ENCODE data around the gene CEP170B.
"Not testable (repeated sequence)": the region's sequence is repeated elsewhere in the genome, so short reads cannot be mapped to it uniquely, and the experiment has no call there.

The CEP170B gene

DNA sequence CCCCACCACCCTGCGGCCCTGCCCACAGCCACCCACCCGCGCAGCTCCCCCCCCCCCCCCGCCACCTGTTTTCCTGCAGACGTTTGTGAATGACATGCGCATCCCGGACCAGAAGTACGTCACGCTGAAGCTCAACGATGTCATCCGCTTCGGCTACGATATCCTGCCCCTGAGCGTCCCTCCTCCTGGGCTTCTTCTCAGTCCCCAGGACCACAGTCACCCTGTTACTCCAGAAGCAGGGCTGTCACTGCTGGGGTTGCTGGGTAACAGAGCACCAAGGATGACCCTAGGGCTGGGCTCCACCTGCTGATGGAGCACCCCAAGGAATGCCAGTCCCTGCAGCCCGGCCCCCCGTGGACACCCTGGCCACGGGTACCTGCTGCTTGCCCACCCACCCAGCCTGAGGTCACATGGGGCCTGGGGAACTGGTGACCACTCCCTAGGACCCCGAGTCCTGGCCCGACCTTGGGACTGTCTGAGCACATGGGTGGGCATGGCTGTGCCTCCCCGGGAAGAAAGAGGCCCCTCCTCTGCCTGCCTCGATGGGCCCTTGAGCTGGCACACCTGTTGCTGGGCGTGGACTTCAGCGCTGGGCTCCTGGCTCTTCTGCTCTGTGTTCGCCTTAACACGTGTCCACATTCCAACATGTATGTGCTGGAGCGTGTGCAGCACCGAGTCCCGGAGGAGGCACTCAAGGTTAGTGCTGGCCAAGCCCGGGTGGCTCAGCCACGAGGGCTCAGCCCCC, 12.9 kb downstream of the CEP170B start:
- DNase-seq (ENCODE audit: low read depth in 3 of 3, low spot score in 1 of 3), result no peak

DNA sequence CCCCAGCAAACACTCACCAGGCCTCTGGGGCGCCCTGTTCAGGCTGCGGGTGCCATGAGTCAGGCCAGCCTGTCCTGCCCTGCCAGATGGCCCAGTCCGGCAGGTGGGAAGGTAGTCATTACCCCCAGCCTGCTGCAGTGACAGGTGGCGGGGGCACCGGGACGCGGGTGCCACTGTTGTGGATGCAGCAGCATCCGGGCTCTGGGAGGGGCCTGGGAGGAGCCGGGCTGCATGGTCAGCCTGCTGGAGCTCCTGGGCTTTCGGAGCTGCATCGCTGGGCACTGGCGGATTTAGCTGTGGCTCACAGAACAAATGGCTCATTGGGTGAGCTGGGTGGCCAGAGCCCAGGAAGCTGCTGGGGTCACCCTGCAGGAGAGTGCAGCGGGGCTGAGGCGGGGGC, 13.5 kb downstream of the CEP170B start:
- DNase-seq (ENCODE audit: low read depth in 3 of 3, low spot score in 1 of 3), result no peak

DNA sequence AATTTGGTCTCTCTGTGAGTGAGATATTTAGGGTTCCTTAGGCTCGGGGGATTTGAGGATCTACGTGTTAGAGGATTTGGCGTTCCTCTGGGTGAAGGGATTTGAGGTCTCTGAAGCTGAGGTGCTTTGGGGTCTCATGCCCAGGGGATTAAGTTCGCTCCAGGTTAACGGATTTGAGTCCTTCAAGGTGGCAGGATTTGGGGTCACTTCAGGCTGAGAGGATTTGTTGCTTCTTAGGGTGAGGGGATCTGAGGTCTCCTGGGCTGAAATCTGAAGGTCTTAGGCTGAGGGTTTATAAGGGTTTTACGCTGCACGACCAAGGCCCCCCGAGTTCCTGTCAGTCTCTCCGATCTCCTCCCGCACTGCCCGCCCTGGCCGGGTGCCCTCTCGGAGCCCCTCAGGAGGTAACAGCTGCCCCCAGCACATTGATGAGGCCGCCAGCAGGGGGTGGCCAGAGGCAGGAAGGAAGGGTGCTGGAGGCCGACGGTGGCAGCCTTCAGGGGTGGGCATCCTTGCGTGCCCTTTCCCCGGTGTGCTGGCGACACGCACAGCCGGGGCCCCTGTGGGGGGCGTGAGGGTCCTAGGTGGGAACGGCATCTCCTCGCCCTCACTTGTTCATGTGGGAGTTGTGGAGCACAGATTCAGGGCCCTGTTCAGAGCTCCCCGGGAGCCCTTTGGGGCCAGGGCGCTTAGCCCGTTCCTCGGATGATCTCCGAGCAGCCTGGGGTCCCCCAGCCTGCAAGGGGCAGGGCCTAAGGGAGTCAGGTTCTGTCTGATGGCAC, 14.3 kb downstream of the CEP170B start:
- no peak for DNase-seq (ENCODE audit: low read depth in 3 of 3, low spot score in 1 of 3)

DNA sequence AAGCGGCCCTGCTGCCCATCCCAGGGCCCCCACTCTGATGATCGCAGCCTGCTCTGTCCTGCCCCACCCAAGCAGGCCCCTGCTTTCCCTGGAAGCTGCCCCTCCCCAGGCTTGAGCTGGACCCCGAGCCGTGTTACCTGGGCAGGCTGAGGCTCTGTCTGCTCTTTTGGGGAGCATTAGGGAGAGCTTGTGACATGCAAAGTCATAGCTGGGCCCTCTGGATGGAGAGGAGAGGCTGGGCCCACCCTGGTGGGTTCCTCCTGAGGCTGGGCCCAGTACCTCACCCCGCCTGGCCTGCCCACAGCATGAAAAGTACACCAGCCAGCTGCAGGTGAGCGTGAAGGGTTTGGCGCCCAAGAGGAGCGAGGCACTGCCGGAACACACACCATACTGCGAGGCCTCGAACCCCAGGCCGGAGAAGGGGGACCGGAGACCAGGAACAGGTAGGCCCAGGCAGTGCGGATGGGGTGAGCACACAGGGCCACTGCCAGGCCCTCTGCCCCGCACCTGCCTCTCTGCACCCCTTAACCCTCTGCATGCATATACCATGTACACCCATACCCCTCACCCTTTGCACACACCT, 15.0 kb downstream of the CEP170B start:
- DNase-seq (ENCODE audit: low read depth in 3 of 3, low spot score in 1 of 3), result no peak

DNA sequence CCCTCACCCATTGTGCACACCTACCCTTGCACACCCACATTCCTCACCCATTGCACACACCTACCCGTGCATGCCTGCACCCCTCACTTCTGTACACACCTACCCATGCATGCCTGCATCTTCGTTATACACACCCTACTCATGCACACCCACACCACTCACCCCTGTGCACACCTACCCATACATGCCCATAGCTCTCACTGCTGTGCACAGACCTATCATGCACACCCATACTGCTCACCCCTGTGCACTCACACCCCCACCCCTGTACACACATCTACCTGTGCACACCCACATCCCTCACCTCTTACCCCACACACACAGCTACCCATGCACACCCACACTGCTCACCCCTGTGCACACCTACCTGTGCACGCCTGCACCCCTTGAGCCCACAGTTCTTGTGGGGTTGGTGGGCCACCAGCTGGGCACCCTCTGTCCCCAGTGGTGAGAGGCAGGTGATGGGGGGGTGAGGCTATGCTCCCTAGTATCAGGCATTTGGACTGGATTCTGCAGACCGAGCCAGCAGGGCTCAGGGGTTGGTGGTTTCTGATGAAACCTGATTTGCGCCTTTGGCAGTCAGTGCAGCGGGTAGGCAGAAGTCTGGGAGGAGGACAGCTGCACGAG, 15.6 kb downstream of the CEP170B start:
- DNase-seq (ENCODE audit: low read depth in 3 of 3, low spot score in 1 of 3), result no peak

DNA sequence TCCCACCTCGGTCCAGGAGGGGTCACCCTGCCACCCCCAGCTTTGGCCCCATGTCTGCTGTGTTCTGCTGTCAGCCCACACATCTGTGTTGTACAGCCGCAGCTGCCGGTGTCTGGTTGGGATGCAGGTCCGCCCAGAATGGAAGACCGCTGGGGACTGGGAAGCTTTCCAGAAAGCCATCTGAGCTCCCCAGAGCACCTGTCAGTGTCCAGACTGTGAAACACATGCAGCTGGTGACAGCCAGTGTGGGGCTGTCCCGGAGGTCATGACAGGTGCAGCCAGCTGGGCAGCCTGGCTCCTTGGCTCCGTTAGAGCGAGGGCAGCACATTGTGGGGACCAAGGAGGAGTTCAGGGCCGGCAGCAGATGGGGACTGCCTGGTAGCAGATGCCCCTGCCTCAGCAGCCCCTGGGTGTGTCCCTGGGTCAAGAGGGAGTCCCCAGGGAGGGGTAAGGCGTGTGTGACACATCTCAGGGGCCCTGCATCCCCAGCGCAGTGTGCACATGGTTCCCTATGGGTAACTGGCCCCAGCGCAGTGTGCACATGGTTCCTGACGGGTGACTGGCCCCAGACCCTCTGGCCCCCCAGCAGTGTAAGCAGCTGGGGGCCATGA, 16.4 kb downstream of the CEP170B start:
- DNase-seq (ENCODE audit: low read depth in 3 of 3, low spot score in 1 of 3), result no peak

DNA sequence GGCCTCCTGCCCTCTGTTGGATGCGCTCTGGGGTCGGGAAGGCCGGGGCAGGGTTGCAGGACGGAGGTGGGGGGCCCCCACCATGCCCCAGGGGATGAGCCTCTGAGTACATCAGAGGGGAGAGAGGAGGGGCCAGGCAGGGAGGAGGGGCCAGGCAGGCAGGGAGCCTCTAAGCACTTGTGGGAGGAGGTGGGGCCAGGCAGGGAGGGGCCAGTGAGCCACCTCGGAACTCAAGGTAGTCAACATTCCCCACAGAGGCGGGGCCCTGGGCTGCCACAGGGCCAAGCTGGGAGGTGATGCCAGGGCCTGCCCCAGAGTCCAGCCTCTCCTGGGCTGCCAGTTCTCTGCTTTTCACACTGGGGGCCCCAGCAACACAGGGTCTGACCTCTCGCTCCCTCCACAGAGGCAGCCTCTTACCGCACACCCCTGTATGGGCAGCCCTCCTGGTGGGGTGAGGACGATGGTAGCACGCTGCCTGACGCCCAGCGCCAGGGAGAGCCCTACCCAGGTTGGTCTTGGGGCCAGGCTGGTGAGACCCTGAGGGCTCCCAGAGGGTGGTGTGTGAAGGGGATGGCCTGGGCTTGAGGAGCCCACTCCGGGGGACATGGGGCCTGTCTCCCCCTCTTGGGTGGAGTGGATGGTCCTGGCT, 17.4 kb downstream of the CEP170B start:
- DNase-seq (ENCODE audit: low read depth in 3 of 3, low spot score in 1 of 3), result no peak

DNA sequence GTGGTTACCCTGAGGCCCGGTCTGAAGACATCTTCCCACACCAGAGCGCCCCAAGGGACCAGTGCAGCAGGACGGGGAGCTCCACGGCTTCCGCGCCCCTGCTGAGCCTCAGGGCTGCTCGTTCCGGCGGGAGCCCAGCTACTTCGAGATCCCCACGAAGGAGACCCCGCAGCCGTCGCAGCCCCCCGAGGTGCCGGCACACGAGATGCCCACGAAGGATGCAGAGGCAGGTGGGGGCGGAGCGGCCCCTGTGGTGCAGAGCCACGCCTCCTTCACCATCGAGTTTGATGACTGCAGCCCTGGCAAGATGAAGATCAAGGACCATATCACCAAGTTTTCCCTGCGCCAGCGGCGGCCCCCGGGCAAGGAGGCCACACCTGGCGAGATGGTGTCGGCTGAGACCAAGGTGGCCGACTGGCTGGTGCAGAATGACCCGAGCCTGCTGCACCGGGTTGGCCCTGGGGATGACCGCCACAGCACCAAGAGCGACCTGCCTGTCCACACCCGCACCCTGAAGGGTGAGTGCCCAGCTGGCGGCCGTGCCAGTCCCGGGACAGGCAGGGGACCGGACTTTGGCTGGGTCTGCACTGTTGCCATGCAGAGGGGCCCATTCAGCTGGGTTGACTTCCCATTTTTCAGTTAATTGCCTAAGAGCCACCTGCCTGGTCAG, 18.1 kb downstream of the CEP170B start:
- DNase-seq (ENCODE audit: low read depth in 3 of 3, low spot score in 1 of 3), result no peak

DNA sequence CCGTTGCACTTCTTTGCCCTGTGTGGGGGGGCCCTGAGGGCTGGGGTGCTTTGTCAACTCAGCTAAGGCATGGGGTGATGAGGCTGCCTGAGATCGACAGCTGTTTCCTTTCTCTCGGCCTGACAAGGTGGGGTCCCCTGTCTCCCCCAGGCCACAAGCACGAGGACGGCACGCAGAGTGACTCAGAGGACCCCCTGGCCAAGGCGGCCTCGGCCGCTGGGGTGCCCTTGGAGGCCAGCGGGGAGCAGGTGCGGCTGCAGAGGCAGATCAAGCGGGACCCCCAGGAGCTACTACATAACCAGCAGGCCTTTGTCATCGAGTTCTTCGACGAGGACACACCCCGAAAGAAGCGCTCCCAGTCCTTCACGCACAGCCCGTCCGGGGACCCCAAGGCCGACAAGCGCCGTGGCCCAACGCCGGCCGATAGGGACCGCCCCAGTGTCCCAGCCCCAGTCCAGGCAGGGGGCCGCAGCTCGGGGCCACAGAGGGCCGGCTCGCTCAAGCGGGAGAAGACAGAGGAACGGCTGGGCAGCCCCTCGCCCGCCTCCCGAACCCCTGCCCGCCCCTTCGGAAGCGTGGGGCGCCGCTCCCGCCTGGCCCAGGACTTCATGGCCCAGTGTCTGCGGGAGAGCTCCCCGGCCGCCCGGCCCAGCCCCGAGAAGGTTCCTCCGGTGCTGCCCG, 18.8 kb downstream of the CEP170B start:
- DNase-seq (ENCODE audit: low read depth in 3 of 3, low spot score in 1 of 3), result no peak

DNA sequence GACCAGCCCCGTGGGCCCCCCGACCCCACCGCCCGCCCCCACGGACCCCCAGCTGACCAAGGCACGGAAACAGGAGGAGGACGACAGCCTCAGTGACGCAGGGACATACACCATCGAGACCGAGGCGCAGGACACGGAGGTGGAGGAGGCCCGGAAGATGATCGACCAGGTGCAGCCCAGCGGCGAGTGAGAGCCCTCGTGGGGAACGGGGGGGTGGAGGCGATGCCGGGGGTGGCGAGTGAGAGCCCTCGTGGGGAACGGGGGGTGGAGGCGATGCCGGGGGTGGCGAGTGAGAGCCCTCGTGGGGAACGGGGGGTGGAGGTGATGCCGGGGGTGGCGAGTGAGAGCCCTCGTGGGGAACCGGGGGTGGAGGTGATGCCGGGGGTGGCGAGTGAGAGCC, 19.3 kb downstream of the CEP170B start:
- DNase-seq (ENCODE audit: low read depth in 3 of 3, low spot score in 1 of 3), result not testable (repeated sequence)

DNA sequence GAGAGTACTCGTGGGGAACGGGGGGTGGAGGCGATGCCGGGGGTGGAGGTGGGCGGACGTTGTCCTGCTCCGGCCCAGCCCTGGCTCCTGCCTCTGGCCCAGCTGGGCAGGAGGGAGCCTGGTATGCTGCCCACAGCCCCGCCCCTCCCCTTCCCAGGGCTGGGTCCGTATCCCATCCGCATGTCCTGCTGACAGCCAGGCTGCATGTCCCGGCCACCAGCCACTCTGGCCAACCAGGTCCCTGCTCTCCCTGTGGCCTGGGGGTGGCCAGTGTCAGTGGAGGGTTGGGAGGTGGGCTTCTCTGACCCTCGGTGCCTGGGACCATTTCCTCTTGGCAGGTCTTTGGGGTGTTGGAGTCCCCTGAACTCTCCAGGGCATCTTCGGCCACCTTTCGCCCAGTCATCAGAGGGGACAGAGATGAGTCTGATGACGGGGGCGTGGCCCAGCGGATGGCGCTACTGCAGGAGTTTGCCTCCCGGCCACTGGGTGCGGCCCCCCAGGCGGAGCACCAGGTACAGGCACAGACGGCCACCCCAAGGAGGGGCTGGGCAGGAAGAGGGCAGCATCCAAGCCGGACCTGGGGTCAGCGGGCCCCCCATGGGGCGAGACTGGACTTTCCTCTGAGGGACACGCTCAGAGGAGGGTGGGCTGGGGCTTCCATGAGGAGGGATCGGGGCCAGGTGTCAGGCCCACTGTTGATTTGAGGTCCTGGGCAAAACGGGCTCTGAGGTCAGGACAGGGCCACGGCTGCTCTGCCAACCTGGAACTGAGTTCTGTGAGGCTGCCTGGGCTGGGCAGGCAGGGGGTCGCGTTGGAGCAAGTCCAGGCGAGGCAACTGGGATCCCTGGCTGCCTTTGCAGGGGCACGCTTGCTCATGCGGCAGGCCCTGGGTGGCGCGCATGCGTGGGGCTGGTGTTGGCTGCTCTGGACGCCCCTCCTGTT, 20.2 kb downstream of the CEP170B start:
- no peak for DNase-seq (ENCODE audit: low read depth in 3 of 3, low spot score in 1 of 3)

DNA sequence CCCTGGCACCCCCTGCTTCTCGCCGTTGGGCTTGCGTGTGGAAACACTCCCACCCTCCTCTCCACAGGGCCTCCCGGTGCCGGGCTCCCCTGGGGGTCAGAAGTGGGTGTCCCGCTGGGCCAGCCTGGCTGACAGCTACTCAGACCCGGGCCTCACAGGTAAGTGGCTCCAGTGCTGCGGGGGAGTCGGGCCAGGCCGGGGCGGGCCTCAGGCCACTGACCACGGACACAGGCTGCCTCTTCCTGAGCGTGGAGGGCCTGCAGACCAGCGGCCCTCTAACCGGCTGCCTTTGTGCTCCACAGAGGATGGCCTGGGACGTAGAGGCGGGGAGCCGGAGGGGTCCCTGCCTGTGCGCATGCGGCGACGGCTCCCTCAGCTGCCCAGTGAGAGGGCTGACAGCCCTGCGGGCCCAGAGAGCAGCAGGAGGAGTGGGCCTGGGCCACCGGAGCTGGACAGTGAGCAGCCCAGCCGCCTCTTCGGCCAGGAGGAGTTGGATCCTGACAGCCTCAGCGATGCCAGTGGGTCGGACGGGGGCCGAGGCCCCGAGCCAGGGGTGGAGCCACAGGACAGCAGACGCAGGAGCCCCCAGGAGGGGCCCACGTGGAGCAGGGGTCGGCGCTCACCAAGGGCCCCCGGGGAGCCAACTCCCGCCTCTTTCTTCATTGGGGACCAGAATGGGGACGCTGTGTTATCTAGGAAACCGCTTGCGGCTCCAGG, 21.1 kb downstream of the CEP170B start:
- no peak for DNase-seq (ENCODE audit: low read depth in 3 of 3, low spot score in 1 of 3)

DNA sequence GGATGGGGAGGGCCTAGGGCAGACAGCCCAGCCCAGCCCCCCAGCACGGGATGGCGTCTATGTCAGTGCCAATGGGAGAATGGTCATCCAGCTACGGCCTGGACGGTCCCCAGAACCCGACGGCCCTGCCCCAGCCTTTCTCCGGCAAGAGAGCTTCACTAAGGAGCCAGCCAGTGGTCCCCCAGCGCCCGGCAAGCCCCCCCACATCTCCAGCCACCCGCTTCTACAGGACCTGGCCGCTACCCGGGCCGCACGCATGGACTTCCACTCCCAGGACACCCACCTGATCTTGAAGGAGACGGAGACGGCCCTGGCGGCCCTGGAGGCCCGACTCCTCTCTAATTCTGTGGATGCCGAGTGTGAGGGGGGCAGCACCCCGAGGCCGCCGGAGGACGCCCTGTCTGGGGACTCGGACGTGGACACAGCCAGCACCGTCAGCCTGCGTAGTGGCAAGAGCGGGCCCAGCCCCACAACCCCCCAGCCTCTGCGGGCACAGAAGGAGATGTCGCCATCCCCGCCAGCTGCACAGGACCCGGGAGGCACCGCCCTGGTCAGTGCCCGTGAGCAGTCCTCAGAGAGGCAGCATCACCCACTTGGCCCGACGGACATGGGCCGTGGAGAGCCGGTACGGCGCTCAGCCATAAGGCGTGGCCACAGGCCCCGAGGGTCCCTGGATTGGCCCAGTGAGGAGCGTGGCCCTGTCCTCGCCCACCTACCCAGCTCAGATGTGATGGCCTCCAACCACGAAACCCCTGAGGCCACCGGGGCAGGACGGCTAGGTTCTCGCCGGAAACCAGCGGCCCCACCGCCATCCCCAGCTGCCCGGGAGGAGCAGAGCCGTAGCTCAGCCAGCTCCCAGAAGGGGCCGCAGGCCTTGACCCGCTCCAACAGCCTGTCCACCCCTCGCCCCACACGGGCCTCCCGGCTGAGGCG, 21.9 kb downstream of the CEP170B start:
- DNase-seq (ENCODE audit: low read depth in 3 of 3, low spot score in 1 of 3), result no peak

DNA sequence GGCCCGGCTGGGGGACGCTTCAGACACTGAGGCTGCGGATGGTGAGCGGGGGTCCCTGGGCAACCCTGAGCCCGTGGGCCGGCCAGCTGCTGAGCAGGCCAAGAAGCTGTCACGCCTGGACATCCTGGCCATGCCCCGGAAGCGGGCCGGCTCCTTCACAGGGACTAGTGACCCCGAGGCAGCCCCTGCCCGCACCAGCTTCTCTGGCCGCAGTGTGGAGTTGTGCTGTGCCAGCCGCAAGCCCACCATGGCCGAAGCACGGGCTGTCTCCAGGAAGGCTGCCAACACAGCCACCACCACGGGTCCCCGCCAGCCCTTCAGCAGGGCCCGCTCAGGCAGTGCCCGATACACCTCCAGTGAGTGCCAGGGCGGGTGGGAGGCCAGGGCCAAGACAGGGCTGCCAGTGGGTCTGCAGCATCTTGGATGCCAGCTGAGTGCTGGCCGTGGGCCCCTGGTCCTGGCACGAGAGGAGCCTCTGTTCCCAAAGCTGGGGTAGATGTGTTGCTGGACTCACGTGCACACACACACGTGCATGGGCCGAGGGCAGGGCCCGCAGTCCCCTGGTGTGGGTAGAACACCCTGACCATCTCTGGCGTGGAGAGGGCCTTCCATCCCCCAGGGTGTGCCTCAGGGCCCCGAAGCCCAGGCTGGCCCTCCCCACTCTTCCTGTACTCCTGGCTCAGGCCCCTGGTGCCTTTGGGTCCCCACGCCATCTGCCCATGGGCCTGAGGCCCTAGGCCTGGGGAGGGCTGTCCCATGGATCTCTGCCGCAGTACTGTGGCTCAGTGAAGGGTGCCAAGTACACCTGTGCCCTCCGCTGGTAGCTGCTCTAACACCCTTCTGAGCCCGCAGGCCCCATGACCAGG, 22.8 kb downstream of the CEP170B start:
- DNase-seq (ENCODE audit: low read depth in 3 of 3, low spot score in 1 of 3), result no peak

DNA sequence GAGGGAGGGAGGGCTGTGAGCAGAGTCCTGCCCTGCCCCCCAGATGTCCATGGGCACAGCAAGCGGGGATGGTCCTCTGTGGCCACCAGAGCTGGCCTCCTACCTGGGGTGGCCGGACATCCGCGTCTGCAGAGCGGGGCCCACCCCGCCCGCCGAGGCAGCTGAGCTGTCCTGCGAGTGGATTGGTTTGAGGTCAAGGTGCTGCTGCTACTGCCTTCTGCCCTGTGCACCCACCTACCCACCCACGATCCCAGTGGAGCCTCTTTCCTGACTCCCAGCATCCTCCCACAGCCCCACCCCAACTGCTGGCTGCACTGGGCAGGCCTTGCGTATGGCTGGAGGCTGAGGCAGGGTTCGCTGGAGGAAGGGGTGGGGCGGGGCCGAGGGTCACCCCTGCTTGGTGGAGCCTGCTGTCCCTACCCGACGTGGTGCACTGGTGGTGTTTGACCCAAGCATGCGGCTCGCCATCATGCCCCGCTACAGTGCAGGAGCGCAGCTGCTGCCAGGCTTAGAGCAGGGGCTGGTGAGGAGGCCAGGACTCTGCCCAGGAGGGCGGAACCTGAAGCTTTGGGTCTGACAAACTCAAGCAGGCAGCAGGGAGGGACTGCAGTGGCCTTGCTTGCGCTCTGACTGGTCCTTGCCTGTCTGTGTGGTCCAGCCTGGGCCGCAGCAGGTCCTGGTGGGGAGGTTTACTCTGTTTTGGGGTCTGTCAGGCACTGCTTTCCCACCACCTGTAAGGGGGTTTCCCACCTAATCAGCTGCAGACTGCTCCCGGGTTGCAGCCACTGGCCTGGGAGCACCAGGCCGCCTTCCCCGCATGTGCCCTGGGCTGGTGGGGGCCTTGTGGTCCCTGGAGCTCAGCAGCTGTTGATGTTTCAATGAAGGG, 23.7 kb downstream of the CEP170B start:
- no peak for DNase-seq (ENCODE audit: low read depth in 3 of 3, low spot score in 1 of 3)

Data from stimulated activated CD4-positive, alpha-beta T cell treated with anti-CD3 and anti-CD28 coated beads, TNF-alpha, amount 100 ng/mL, for 1 hour (primary cell).